HG02981 (cell line): Measurements from ENCODE around the gene IFIH1.
A peak's percentile ranks its signal among the peaks of the same experiment; 100 is the strongest.

Experiments
- ATAC-seq: cut with Tn5 transposase; IDR thresholded peaks from one replicate; pipeline ENCODE4 v1.9.1; 2021; ENCODE audit warnings: mild to moderate bottlenecking, moderate library complexity; ENCODE audit not compliant: unreplicated experiment

The IFIH1 gene

DNA sequence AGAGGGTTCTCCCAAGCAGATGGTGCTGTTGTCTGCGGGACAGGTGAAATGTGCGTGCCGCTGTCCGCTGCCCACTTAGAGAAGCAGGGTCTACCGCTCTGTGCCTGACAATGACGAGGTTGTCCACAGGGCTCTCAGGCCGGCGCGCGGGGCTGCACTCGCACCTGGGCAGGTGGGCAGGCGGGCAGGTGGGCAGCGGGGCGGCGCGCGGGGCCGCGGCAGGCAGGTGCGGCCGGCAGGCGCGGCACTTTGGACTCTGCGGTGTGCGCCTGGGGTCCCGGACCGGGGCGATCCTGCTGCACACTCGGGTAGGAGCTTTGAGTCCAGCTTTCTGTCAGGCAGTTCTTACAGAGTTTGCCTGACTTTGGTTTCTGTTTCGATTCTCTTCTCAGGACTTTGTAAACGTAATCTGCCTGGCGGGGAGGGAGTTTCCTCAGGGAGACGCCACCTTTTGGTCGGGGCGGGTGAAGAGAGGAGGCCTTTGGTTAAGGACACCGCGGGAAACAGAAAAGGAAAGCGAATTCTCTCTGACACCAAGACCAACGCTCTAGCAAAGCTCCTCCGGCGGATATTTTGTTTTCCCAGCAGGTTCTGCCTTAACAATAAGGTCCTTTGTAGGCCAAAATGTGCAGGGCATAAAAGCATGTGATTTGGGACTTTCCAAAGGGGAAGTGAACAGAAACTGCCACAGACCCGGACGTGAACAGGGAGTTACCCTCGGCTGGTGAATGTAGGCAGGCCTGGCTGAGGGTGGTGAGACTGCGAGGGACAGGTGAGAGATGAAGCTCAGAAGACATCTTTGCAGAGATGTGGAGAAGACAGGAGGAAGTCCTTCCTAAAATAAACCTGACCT, at the start of gene IFIH1:
Gene IFIH1 (minus strand): TSS at position 357 of the 853 bp plus-strand sequence. CDS start 377 bp downstream, outside the sequence.
- peak; percentile 82 for ATAC-seq

DNA sequence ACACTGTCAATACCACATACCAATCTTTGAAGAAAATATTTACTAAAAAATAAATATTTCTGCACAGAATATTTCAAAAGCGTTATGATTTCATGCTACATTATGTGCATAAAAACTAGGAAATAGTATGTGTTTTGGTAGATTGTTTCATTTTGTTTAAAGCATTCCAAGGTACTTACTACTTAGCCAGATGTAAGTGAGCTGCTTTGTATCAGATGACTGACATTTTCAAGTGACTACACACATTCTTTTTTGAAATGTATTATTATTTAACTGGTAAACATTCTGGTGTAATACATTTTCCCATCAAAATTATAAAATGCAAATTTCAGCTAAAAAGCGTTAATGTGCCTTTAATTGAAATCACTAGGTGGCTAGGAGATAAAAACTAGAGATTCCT, 46.9 kb upstream of the IFIH1 start:
- ATAC-seq, result no peak

DNA sequence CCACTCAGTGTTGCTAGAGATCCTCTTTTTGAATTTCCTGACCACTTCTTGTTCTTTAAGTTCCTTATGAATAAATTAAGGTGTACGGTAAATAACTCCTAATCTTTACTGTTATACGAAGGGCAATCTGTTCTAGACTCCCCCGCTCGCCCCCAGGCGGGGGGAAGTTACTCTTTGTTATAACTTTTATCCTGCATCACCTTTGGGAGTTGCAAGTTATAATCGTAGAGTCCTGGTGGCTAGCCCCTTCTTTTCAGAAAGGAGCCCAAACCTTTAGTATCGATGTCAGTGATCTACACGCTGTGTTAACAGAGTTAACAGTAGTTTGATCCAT, 26.1 kb upstream of the IFIH1 start:
- ATAC-seq, result peak; percentile 1

DNA sequence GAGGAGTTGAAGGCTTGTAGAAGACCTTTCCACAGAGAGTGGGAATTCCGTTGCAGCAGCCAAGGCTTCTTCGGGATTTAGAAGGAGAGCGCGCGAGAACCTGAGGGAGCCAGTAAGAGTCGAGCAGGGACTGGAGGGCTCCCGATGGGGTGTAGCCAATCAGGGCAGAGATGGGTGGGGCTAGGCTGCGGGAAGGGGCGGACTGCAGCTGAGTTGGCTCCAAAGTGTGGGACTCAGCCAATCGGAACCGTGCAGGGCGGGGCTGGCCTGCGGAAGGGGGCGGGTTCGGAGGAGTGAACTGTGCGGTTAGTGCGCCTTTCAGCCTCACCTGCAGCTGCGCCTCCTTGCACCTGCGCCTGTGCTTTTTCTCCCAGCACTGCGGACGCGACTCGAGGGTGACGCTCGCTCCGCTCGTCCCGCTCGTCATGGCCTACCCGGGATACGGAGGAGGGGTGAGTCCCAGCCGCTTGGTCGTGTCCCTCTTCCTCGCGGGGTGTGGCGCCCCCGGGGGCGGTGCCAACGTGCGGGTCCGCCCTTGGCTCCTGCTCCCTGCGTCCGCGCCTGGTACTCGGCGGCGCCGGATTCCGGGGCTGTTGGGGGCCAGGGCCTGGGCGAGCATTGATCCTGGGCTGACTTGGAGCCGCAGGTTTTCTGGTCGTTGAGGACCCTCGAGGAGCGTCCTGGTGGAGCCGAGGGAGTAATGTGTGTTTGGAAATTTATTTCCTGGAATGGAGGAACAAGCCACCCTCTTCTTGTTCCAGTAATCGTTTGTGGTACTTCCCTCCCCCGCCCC, 25.5 kb upstream of the IFIH1 start, which contains the start of gene GCA:
Gene GCA (plus strand): TSS at position 309 of the 793 bp plus-strand sequence. CDS start 117 bp downstream, at position 426.
- ATAC-seq, result peak; percentile 99

DNA sequence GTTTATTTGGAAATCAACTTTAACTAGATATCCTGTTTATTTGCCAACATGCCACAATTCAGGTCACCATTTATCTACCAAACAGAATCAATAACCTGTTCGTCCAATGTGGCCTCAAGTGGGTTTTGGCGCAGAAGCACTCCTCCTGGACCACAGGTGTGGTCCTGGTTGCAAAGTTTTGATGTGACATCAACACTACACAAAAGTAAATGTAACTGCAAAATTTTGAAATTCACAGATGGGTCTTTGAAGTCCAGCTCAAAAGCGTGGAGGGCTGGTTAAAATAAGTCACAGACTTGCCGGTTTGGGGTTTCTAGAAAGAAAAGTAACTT, 25.0 kb upstream of the IFIH1 start:
- ATAC-seq, result no peak

DNA sequence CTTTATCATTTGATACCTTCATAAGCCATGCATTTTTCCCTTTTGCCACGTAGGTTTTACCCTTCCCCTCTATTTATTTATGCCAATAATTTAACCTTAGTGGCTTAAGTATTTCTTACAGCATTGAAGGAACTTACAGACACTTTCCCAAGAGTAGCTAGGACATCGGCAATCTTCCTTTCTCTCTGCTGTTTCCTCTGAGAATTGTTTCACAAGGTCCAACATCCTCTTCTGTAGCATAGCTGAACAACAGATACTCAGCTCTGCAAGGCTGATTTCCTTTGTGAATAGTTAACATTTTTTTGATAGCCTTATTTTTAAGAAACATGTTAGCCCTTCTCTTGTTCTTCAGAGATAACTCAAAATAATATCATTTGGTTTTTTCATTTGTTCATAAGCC, 24.4 kb upstream of the IFIH1 start:
- ATAC-seq, result no peak

DNA sequence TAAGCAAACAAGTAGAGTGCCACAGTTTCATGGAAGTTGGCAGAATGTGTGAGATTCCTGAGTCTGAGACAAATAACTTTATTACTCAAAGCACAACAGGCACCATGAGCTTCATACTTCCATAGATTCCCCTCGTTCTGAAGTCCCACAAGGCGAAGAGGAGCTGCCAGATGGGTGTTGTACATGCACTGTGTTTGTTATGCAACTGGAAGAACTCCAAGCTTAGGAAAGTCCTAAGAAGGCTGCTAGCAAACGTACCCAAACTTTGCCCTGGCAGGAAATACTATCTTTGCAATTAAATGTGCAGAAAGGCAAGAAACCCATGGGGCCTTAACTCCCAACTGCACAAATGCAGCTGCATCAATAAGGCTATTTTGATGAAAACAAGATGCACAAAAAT, 23.8 kb upstream of the IFIH1 start:
- no peak for ATAC-seq

DNA sequence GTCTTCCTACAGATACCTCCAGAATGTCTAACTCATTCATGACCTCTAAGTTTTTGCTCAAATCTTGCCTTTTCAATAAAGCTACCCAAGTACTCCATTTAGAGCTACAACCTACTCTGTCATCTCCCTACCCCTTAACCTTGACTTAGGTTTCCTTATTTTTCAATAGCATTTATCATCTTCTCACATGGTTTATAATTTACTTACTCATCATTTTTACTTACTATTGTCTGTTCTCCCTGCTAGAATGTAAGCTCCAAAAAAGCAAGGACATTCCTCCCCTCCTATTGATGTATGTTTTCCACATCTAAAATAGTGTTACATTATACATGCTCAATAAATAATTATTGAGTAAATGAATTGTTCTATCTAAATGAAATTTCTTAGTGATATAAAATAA, 22.3 kb upstream of the IFIH1 start:
- ATAC-seq, result no peak

DNA sequence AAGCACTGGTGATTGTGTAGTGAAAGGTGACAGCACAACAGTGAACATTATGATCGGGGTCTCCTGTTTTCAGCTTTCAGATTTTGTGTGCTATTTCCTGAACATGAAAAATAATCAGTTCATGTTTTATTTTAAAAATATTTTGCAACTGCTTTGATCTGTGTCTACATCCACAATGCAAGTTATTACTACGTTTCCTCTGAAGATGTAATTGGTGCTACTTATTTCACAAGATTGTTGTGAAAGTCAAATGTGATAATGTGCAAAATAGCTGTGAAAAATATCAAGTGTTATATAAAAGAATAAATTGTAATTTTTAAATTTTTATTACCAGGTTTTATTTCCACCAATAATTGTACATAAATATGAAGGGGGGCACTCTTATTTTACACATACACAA, 19.4 kb upstream of the IFIH1 start:
- ATAC-seq, result no peak

DNA sequence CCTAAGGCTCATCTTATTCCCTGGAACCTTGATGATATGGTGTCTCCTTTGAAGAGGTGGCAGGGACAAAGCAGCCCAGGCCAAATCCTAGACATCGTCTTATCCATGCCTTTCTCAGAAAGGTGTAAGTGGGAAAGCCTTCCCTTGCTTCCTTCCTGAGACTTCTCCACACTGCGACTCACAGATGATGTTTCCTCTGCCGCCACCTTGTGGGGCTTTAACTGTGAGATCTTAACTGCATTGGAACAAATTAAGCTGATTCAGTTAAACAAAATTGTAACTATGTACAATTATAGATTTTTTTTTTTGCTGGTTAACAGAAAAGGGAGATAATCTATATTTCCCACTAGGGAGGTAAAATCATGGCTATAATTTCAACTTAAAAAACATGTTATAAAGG, 15.5 kb upstream of the IFIH1 start:
- peak; percentile 70 for ATAC-seq

DNA sequence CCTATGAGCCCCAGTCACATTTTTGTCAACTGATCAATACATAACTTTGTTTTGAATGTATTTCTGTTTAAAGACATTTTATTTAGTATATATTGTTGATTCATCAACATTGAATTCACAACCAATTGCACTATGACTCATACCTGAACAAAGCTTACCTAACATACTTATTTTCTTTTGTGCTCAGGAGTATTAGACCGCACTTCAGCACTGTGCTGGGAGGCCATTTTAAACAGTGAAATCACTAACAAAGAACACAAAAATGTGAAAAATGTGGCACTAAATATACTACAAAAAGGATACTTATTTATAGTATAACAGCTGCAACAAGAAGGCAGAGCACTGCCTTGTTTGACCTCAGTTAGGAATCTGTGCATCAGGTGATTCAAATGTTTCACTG, 12.4 kb upstream of the IFIH1 start:
- ATAC-seq, result no peak

DNA sequence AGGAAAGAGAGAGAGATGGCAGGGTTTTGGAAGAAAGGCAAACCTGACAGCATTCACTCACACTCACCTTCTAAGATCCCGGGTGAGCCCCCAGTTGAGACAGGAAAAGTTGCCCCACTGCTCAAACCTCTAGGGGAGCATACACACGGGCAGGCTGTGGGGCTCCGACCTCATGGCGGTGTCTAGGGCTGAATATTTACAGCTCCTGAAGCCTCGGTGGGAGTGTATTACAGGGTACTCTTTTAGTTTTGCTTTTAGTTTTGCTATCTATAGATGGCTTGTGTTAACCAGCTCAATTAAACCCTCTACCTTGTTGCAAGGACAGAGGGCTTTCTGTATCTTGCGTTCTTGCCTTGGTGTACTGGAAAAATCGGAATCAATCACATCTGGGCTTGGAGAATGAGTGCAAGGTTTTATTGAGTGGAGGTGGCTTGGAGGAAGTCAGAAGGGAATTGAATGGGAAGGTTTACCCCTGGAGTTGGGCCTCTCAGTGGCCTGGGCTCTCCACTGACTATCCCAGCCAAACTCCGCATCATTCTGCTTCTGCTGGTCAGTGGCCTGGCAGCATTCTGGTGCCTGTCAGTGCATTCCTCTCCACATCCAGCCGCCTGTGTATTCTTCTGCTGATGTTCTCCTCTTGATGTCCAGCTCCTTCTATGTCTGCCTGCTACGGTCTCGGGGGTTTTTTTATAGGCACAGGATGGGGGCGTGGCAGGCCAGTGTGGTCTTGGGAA, 10.1 kb upstream of the IFIH1 start:
- ATAC-seq, result peak; percentile 87

DNA sequence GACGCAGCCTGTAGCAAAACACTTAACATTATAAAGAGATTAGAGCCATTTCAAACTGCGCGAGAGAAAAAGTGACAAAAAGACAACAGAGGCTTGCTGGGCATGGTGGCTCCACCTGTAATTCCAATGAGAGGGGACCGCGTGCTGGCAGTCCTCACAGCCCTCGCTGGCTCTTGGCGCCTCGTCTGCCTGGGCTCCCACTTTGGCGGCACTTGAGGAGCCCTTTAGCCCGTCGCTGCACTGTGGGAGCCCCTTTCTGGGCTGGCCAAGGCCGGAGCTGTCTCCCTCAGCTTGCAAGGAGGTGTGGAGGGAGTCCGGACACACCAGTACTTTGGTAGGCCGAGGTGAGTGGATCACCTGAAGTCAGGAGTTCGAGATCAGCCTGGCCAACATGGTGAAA, 9.3 kb upstream of the IFIH1 start:
- no peak for ATAC-seq

DNA sequence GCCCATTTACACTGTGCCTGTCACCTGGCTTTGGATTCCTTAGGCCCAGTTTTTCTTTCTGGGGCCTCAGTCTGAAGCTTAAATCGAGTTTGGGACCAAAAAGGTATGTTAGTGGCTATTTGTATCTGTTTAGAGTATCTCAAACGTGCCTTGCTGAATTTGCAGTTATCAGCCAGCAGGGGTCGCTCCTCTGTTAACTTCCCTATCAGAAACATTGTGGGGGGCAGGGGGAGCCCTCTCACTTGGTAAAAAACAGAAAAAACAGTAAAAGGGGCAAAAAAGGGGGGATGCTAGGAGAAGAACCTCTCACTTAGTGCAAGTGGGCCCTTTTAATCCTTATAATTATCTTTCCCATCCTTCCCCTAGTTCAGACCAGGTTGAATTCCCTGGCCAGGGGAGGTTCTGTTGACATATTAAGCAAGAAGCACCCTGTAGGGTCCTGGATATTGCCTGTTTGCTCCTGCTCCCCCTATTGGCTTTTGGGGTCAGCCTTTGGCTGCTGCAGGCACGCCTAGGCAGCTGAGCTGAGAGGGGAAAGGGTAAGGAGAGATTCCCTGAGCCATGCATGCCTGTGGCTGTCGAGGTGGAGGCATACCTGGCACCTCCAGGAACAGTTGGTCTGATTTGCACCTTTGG, 8.8 kb upstream of the IFIH1 start:
- no peak for ATAC-seq

DNA sequence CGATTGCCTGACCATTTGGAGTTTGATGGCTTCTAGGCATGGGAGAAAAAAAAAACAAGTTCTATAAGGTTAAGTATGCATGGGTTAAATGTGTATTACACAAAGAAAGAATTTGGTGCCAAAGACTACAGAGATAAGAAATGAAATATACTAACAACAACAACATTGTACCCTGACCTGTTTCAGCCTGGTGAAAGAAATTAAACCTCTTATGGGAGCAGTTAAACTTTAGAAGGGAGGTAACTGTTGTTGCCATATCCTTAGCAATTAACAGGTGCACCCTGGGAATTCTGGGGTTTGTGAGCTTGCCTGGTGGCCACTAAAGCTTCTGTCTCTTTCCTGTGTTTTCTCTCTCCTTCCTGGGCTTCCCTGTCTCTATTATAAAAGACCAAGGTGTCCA, 6.5 kb upstream of the IFIH1 start:
- ATAC-seq, result no peak

DNA sequence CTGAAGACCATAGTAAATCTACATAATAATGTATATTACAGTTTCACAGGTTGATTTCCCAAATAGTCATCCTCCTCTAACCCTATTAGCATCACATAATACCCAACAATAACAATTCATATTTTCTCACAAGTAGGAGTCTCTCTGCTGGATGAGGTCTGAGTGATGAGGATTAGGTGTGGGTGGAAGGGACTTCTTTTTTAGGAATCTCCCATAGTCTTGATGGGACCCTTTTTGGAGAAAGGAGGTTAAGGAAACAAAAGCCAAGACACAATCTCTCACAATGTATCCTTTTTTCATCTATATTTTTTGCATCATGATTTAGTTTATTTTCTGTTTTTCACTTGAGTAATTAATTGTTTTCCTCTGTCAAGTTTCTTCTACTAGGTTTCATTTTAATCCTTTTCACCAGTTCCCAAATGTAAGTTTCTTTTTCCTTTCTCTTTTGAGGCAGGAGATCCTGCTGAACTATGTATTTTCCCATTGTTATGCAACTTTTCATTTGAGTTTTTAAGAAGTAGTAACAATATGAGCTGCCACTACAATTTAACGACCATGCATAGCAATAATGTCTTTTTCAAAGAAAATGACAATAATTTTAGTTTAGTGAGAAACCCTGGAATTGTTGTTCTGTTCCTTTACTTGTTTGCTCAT, 2.5 kb upstream of the IFIH1 start:
- ATAC-seq, result no peak

DNA sequence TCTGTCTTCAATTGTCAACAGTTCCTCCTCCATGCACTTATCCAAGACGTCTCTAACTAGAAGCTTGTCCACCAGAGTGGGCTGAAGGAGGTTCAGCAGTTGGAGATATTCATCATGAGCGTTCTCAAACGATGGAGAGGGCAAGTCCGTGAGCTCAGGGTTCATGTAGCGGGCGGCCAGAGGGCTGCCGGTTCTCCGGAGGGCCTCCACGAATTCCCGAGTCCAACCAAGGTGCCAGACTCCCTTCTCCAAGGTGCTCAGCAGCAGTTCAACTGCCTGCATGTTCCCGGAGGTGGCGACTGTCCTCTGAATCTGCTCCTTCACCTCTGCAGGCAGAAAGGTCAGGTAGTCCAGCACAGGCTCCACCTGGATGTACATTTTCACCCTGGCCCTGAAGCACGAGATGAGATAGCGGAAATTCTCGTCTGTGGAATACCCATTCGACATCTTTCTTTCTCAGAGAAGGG, 590 bp downstream of the IFIH1 start:
- peak; percentile 1 for ATAC-seq

DNA sequence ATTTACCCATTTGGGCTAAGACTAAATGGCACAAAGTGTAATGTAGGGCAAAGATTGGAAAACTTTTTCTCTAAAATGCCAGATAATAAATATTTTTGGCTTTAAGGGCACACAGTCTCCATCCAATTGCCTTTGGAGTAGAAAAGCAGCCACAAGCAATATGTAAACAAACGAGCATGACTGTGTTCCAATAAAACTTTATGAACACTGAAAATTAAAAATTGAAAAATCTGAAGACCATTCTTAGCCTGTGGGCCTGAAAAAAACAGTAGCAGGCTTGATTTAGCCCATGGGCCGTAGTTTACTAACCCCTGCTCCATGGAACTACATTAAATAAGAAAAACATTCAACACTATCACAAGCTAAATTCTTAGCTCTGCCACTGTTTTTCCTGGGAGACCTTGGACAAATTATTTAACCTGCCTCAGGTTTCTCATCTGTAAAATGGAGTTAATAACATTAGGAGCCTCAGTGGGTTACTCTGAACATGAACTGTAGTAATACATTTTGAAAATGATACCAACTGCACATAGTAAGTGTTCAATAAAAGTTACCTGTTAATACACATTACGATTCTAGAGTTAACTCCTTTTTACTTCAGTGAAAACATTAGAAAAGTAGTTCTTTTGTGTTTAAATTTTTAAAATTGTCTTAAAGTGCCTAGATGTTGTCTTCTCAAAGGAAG, 1.3 kb downstream of the IFIH1 start:
- no peak for ATAC-seq

DNA sequence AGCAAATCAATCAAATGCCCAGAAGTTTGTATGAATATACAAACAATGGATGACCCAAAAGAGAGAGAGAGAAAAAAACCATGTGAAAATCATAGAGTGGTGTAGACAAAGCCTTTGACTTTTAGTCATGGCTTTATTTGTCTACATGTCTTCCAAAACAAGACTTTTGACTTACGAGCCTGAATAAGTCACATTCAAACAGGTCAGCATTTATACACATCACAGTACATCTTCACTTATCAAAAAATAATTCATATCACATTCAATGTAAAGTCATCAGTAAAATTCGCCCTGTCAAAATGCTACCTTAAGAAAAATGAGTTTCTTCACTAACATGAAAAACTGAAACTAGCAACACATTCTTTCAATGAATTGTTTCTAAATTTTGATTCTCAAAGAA, 1.9 kb downstream of the IFIH1 start:
- no peak for ATAC-seq

DNA sequence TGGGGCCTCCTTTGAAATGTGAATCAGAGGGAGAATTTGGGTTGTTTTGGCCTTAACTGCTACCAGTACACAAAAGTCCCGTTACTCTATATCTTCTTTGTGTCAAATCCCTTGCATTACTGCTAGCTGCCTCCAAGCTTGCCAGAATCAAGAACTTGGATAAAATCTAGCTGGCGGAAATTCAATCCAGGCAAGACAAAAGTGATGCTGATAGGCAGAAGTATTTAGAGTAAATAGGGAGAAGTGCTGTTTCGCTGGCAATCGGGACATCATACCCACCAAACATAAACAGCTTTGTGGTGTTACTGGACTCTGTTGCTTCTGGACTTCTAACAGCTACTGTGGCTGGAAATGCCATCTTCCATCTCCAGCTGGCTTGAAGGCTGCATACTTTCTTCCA, 2.5 kb downstream of the IFIH1 start:
- no peak for ATAC-seq
